Measurements from ENCODE around the gene CCL28. TPM values are rescaled to one million over a fixed set of nuclear protein-coding genes. Genes with fewer than 3 reads are reported as not detected.
"Not testable (repeated sequence)": the region's sequence is repeated elsewhere in the genome, so short reads cannot be mapped to it uniquely, and the experiment has no call there.

CCL28 gene, protein sequence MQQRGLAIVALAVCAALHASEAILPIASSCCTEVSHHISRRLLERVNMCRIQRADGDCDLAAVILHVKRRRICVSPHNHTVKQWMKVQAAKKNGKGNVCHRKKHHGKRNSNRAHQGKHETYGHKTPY
- 0.18 TPM in 1 of 2 replicates, not detected in the other for total RNA-seq (2014; rRNA removed; shearing (Covaris generic))

DNA sequence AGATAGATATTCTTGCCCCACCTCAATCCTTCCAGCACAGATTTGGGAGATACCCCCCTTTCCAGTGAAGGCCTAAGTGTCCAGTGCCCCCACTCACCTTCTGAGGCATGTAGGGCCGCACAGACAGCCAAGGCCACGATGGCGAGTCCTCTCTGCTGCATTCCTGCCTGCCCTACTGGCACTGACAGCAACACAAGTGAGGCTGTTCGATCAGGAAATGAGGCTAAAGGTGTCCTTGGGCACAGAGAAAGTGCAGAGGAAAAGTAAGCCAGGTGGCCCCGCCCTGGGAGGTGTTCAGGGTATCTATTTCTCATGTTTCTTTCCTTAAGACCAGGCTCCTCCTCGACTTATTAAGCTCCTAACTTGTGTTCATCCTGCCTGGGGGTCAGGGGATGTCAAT is at the start of gene CCL28:
Gene CCL28 (minus strand): TSS at position 236 of the 400 bp plus-strand sequence. CDS start 75 bp downstream, at position 161.
- H3K4me3 ChIP-seq = no peak within 1 kb of the TSS
- no peaks in the 10 kb centered on the region for H3K4me1 ChIP-seq (replicated peaks)
- DNase-seq (ENCODE audit: low read depth in 1 of 2, low spot score in 2 of 2) = no peak
- no peaks in the 10 kb centered on the region for H3K27me3 ChIP-seq (replicated peaks)
- H3K36me3 ChIP-seq = no peaks in the 10 kb centered on the region
- no peak within 1 kb of the TSS for H3K27ac ChIP-seq
- H3K9me3 ChIP-seq (replicated peaks) = no peaks in the 10 kb centered on the region

DNA sequence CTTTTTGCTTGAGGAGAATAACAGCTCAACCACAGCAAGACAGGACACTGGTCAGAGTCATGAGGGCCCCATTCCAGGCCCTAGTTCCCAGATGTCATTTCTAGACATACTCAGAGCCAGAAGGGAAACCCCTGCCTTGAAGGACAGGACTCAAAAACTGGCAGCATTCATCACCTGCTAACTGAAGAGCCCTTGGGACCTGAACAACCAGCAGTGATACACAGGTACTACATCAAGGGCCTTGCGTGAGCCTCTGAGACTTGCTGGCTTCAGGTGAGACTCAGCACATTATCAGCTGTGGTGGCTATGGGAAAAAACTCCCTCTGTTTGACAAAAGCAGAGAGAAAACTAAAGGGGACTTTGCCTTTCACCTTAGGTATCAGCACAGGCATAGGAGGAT is 48.9 kb upstream of the CCL28 start:
- H3K27me3 ChIP-seq (replicated peaks) = no peaks in the 10 kb centered on the region
- no peaks in the 10 kb centered on the region for H3K9me3 ChIP-seq (replicated peaks)
- no peaks in the 10 kb centered on the region for H3K4me1 ChIP-seq (replicated peaks)
- DNase-seq (ENCODE audit: low read depth in 1 of 2, low spot score in 2 of 2) = no peak
- H3K27ac ChIP-seq = no peak overlapping the region
- H3K36me3 ChIP-seq = peaks cover 2% of the 10 kb centered on the region
- no peak overlapping the region for H3K4me3 ChIP-seq

DNA sequence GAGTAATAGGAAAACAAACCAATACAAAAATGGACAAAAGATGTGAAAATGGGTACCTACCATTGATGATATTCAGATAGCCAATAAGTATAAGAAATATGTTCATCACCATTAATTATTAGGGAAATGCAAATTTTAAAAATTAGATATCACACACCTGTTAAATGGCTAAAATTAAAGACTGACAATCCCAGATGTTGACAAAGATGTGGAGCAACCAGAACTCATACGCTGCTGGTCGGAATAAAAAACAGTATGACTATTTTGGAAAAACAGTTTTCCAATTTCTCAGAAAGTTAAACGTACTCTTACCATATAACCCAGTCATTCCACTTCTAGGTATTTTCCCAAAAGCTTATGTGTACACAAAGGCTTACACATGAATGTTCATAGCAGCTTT is 44.4 kb upstream of the CCL28 start:
- Histone ChIP-seq H3K36me3 (peaks cover 3% of the 10 kb centered on the region; the same call in 1 of the 2 replicates), H3K4me3 (no peak overlapping the region), H3K27me3 (replicated peaks) (no peaks in the 10 kb centered on the region), H3K4me1 (replicated peaks) (no peaks in the 10 kb centered on the region), H3K9me3 (replicated peaks) (no peaks in the 10 kb centered on the region), H3K27ac (no peak overlapping the region)
- DNase-seq (ENCODE audit: low read depth in 1 of 2, low spot score in 2 of 2) = no peak

DNA sequence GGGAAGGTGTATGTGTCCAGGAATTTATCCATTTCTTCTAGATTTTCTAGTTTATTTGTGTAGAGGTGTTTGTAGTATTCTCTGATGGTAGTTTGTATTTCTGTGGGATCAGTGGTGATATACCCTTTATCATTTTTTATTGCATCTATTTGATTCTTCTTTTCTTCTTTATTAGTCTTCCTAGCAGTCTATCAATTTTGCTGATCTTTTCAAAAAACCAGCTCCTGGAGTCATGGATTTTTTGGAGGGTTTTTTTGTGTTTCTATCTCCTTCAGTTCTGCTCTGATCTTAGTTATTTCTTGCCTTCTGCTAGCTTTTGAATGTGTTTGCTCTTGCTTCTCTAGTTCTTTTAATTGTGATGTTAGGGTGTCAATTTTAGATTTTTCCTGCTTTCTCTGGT is 29.4 kb upstream of the CCL28 start:
- H3K27ac ChIP-seq; H3K27me3 ChIP-seq (replicated peaks); H3K36me3 ChIP-seq; H3K4me1 ChIP-seq (replicated peaks); H3K9me3 ChIP-seq (replicated peaks); H3K4me3 ChIP-seq; DNase-seq (ENCODE audit: low read depth in 1 of 2, low spot score in 2 of 2): not testable (repeated sequence)

DNA sequence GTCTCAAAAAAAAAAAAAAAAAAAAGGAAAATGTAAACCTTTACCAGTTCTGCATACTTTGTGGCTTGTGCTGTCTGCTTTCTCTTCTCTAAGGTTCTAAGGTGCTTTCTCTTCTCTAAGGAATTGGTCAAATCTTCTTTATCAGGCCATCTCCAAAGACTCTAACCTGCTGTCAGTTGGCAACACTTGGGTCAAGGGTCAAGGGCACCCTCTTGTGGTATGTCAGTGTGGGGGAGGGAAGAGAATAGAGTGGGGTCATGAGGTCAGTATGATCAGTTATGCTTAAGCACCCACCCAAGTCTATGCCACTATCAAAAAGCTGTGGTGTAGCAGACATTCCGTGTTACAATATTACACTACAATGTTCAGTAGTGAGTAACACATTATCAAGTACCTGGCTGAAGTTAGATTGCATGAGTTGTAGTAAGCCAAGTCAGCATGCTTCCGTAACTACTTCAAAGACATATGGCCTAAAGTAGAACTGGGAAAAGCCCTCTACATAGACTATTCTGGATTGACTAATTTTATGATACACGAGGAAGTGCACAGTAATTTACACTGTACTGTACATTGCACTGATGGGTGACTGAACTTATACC is 25.0 kb upstream of the CCL28 start:
- no peaks in the 10 kb centered on the region for H3K27me3 ChIP-seq (replicated peaks)
- no peak overlapping the region for H3K4me3 ChIP-seq
- H3K9me3 ChIP-seq (replicated peaks) = no peaks in the 10 kb centered on the region
- H3K27ac ChIP-seq = no peak overlapping the region
- H3K36me3 ChIP-seq = no peaks in the 10 kb centered on the region
- H3K4me1 ChIP-seq (replicated peaks) = peaks cover 7% of the 10 kb centered on the region
- no peak for DNase-seq (ENCODE audit: low read depth in 1 of 2, low spot score in 2 of 2)

DNA sequence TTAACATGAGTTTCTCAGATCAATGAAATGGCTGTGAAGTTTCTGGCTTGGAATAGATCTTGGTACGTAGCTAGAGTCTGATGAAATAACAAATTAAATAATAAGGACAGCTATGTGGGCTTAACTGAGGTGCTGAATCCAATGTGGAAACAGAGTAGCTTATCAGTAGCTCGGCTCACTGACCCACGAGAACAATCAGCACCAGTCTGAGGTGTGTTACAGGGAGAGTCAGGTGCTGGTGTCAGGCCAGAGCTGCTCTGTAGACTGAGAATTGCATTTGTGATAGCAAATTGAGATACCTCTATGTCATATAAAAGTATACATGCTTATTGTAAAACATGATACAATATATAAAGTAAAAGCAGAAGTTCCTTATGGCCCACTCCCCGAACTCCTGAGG is 21.2 kb upstream of the CCL28 start:
- no peaks in the 10 kb centered on the region for H3K27me3 ChIP-seq (replicated peaks)
- H3K4me1 ChIP-seq (replicated peaks) = peaks cover 10% of the 10 kb centered on the region
- H3K9me3 ChIP-seq (replicated peaks) = no peaks in the 10 kb centered on the region
- no peak overlapping the region for H3K4me3 ChIP-seq
- H3K27ac ChIP-seq = no peak overlapping the region
- no peak for DNase-seq (ENCODE audit: low read depth in 1 of 2, low spot score in 2 of 2)
- H3K36me3 ChIP-seq = no peaks in the 10 kb centered on the region

DNA sequence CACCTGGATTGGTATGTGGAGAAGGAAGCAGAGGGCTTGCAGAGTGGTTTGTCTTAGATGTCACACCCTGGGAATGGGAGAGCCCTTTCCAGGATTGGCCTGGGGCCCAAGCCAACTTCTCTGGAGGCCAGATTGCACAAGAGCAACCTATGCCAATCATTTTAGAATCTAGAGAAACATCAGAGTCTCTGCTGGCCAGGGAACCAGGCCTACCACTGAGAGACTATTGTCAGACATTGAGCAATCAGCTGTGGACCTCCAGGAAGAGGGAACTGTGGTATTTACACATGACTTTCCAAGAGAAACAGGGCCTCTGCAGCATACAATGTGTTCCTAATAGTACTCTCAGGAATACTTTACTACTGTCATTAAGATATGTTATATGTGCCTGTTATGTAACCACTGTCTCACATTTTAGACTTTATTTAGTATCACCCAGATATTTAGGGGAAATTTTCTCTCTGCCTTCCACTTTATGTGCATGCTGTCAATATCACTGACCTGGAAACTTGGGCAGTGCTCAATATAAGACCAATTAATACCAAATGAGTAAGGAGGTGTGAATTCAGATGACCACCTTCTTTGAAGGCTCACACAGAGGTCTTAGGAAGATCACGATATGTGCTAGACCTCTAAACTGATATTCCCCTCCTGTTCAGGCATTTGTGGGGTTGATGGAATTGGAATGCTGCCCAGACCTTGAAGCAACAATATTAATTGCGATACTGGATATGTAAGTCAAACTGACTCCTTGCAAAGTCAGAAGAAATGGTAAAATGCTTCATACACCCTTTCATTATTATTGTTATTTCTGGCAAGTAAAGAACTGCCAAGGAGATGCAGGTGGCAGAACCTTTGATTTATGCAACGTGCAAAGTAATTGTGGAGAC is 20.5 kb upstream of the CCL28 start:
- Histone ChIP-seq H3K4me3 (no peak overlapping the region), H3K36me3 (no peaks in the 10 kb centered on the region), H3K27me3 (replicated peaks) (no peaks in the 10 kb centered on the region), H3K9me3 (replicated peaks) (no peaks in the 10 kb centered on the region), H3K27ac (no peak overlapping the region), H3K4me1 (replicated peaks) (peaks cover 17% of the 10 kb centered on the region)
- DNase-seq (ENCODE audit: low read depth in 1 of 2, low spot score in 2 of 2) = peak in 1 of 2 experiments; percentile 60

DNA sequence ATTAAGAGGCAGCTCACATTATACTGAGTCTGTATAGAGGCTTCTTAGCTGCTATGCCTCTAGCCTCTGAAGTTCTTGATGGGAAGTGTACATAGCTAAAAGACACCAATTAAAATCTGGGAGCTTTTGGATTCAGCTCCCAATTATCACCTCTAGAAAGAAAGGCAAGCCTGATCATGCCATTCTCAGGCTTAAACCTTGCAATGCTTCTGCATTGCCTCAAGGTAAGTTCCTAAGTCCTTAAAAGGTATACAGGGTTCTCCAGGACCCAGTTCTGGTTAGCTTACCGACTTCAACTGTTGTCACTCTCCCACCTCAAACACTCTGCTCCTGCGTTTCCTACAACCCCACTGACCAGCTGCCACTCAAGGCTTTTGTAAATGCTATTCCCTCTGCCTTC is 17.5 kb upstream of the CCL28 start:
- H3K36me3 ChIP-seq = no peaks in the 10 kb centered on the region
- no peaks in the 10 kb centered on the region for H3K9me3 ChIP-seq (replicated peaks)
- no peaks in the 10 kb centered on the region for H3K27me3 ChIP-seq (replicated peaks)
- H3K4me1 ChIP-seq (replicated peaks) = peaks cover 40% of the 10 kb centered on the region
- no peak for DNase-seq (ENCODE audit: low read depth in 1 of 2, low spot score in 2 of 2)
- H3K27ac ChIP-seq = no peak overlapping the region
- H3K4me3 ChIP-seq = no peak overlapping the region

DNA sequence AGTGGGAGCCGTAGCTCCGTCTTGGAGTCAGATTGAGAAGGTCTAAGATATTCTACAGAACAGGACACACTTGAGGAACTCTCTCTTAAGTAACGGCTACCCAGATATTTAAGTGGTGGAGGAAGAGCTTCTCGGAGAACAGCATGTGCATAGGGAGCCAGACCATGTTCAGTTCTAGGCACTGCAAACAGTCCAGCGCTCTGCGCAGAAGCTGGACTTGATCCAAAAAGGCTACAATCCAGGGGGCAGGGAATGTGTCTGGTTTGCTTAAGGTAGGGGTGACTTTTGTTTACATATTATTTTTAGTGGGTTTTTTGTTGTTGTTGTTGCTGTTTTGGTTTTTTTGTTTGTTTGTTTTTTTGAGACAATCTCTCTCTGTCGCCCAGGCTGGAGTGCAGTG is 16.8 kb upstream of the CCL28 start:
- H3K4me1 ChIP-seq (replicated peaks) = peaks cover 40% of the 10 kb centered on the region
- no peak overlapping the region for H3K4me3 ChIP-seq
- no peaks in the 10 kb centered on the region for H3K36me3 ChIP-seq
- no peak overlapping the region for H3K27ac ChIP-seq
- H3K9me3 ChIP-seq (replicated peaks) = no peaks in the 10 kb centered on the region
- DNase-seq (ENCODE audit: low read depth in 1 of 2, low spot score in 2 of 2) = no peak
- no peaks in the 10 kb centered on the region for H3K27me3 ChIP-seq (replicated peaks)

DNA sequence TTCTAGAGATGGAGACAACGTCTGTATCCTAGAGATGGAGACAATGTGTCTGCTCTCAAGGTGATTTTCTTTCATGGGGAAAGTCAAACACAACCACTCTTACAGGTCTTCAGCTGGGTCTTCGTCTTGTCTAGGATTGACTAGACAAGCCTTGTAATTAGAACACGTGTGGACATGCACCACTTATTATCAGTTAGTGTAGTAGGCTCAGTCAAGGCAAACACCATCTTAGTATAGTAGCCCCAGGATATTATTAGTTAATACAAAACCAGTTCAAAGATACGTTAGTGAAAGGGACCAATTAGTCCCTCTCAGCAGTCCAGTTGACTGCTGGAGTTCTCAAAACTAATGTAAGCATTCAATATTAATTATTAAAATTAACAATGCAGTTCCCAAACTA is 15.1 kb upstream of the CCL28 start:
- no peaks in the 10 kb centered on the region for H3K36me3 ChIP-seq

DNA sequence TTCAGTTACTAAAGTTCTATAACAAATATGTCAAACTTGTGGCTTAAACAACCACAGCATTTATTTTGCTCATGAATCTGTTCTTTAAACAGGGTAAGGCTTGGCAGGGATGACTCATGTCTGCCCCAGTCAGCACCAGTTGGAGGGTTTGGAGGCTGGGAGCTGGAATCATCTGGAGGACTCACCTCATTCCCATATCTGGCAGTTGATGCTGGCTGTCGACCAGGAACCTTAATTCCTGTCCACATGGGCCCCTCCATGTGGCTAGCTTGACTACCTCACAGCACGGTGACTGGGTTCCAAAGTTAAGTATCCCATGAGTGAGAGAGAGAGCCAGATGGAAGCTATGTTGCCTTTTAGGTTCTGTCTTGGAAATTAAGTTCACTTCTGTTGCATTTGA is 13.8 kb upstream of the CCL28 start:
- H3K4me3 ChIP-seq = no peak overlapping the region
- no peak overlapping the region; the same call in 1 of the 2 replicates for H3K27ac ChIP-seq
- no peaks in the 10 kb centered on the region for H3K36me3 ChIP-seq
- H3K27me3 ChIP-seq (replicated peaks) = no peaks in the 10 kb centered on the region
- peak; percentile 71 to 77 for DNase-seq (ENCODE audit: low read depth in 1 of 2, low spot score in 2 of 2)
- no peaks in the 10 kb centered on the region for H3K9me3 ChIP-seq (replicated peaks)
- H3K4me1 ChIP-seq (replicated peaks) = peaks cover 42% of the 10 kb centered on the region

More for the DNA sequence above, 15.1 kb upstream of the CCL28 start:
- Histone ChIP-seq H3K4me3 (no peak overlapping the region), H3K27ac (peak overlapping the region; percentile 18; the same call in 1 of the 2 replicates), H3K9me3 (replicated peaks) (no peaks in the 10 kb centered on the region), H3K27me3 (replicated peaks) (no peaks in the 10 kb centered on the region), H3K4me1 (replicated peaks) (peaks cover 38% of the 10 kb centered on the region)
- no peak for DNase-seq (ENCODE audit: low read depth in 1 of 2, low spot score in 2 of 2)

DNA sequence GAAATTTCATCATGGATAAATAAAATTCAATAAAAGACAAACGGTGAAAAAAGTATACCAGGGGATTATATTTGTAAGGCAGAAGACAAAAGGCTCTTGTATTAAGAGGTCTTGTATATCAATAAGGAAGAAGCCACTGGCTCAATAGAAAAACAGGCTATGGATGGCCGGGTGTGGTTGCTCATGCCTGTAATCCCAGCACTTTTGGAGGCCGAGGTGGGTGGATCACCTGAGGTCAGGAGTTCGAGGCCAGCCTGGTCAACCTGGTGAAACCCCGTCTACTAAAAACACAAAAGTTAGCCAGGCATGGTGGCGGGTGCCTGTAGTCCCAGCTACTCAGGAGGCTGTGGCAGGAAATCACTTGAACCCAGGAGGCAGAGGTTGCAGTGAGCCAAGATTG is 10.9 kb upstream of the CCL28 start:
- not testable (repeated sequence) for H3K27me3 ChIP-seq (replicated peaks); H3K36me3 ChIP-seq; H3K4me3 ChIP-seq; H3K9me3 ChIP-seq (replicated peaks); H3K27ac ChIP-seq; DNase-seq (ENCODE audit: low read depth in 1 of 2, low spot score in 2 of 2)
- peaks cover 38% of the 10 kb centered on the region for H3K4me1 ChIP-seq (replicated peaks)

DNA sequence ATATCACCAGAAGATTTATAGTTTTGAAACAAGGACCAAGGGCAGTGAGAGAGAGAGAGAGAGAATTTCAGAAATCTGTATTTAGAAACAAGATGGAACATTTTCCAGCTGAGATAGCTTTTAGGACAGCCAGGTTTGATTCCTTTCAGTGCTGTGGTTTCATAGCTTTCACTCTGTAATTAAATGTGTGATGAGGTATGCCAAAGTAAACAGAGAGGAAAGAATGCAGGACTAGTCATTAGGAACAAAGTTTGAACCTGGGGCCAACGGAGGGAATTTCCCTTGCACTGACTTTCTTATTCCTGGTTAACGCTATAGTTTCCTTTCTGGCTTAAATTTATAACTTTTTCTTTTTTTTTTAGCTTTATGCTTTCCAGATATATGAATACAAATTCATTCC is 10.0 kb upstream of the CCL28 start:
- Histone ChIP-seq H3K4me3 (no peak overlapping the region), H3K27ac (no peak overlapping the region; the same call in 1 of the 2 replicates), H3K9me3 (replicated peaks) (no peaks in the 10 kb centered on the region), H3K27me3 (replicated peaks) (no peaks in the 10 kb centered on the region), H3K4me1 (replicated peaks) (peaks cover 28% of the 10 kb centered on the region), H3K36me3 (no peaks in the 10 kb centered on the region)
- peak in 1 of 2 experiments; percentile 40 for DNase-seq (ENCODE audit: low read depth in 1 of 2, low spot score in 2 of 2)

All from SJSA1 (cell line).